ENCODE data around the gene PCDHGB5. TPM values are rescaled to one million over a fixed set of nuclear protein-coding genes. Genes with fewer than 3 reads are reported as not detected.
"Not testable (repeated sequence)": the region's sequence is repeated elsewhere in the genome, so short reads cannot be mapped to it uniquely, and the experiment has no call there.

The PCDHGB5 gene
- total RNA-seq, 1 experiment from 2014 or later: 3.6 TPM

DNA sequence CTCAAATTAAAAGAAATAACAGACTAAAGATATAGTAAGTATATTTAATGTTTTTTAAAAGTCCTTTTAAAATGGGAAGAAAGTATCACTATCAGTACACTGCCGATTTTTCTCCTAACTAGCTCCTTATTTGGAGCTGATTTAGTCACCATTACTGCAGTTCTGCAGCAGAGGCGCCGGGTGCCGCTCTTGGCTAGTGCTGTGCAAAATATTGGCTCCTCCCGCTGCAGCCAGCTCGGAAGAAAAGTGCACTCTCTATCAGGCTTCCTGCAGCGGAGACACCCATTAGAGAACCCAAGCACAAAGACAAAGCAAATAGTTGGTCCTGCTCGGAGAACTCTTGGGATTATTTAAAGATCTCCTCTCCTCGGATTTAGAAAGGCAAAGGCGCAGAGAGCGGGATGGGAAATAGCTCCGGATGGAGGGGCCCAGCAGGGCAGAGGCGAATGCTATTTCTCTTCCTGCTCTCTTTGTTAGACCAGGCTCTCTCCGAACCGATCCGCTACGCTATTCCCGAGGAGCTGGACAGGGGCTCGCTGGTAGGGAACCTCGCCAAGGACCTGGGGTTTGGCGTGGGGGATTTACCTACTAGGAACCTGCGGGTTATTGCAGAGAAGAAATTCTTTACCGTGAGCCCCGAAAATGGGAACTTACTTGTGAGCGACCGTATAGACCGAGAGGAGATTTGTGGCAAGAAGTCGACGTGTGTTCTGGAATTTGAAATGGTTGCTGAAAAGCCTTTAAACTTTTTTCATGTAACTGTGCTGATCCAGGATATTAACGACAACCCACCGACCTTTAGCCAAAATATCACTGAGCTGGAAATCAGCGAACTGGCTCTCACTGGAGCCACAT, 27.5 kb upstream of the PCDHGB5 start, which contains the start of gene PCDHGB3:
TSS of gene PCDHGB3 (plus strand) at position 249 of the 855 bp plus-strand sequence. CDS start at position 402, 153 bp downstream.
- H3K4me1 ChIP-seq (replicated peaks): no peaks in the 10 kb centered on the region
- no peaks in the 10 kb centered on the region for H3K36me3 ChIP-seq
- H3K27me3 ChIP-seq (replicated peaks): no peaks in the 10 kb centered on the region
- H3K4me3 ChIP-seq: no peak within 1 kb of the TSS
- no peak within 1 kb of the TSS for H3K27ac ChIP-seq
- peaks cover 47% of the 10 kb centered on the region for H3K9me3 ChIP-seq (replicated peaks)
- no peak for DNase-seq (ENCODE audit: low read depth in 1 of 2, low spot score in 2 of 2)

DNA sequence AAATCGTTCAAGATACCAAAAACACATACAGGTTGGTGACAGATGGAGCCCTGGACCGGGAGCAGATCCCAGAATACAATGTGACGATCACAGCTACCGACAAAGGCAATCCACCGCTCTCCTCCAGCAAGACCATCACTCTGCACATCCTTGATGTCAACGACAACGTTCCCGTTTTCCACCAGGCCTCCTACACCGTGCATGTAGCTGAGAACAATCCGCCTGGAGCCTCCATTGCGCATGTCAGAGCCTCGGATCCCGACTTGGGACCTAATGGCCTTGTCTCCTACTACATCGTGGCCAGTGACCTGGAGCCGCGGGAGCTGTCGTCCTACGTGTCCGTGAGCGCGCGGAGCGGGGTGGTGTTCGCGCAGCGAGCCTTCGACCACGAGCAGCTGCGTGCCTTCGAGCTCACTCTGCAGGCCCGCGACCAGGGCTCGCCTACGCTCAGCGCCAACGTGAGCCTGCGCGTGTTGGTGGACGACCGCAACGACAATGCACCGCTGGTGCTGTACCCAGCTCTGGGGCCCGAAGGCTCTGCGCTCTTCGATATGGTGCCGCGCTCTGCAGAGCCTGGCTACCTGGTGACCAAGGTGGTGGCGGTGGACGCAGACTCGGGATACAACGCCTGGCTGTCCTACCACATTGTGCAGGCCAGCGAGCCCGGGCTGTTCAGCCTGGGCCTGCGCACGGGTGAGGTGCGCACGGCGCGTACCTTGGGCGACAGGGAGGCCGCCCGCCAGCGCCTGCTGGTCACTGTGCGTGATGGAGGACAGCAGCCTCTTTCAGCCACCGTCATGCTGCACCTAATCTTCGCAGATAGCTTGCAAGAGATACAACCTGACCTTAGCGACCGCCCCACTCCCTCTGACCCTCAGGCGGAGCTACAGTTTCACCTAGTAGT, 25.9 kb upstream of the PCDHGB5 start:
- Histone ChIP-seq H3K4me1 (replicated peaks) (no peaks in the 10 kb centered on the region), H3K27ac (no peak overlapping the region), H3K4me3 (no peak overlapping the region), H3K9me3 (replicated peaks) (peaks cover 39% of the 10 kb centered on the region), H3K27me3 (replicated peaks) (no peaks in the 10 kb centered on the region), H3K36me3 (no peaks in the 10 kb centered on the region)
- DNase-seq (ENCODE audit: low read depth in 1 of 2, low spot score in 2 of 2): no peak

DNA sequence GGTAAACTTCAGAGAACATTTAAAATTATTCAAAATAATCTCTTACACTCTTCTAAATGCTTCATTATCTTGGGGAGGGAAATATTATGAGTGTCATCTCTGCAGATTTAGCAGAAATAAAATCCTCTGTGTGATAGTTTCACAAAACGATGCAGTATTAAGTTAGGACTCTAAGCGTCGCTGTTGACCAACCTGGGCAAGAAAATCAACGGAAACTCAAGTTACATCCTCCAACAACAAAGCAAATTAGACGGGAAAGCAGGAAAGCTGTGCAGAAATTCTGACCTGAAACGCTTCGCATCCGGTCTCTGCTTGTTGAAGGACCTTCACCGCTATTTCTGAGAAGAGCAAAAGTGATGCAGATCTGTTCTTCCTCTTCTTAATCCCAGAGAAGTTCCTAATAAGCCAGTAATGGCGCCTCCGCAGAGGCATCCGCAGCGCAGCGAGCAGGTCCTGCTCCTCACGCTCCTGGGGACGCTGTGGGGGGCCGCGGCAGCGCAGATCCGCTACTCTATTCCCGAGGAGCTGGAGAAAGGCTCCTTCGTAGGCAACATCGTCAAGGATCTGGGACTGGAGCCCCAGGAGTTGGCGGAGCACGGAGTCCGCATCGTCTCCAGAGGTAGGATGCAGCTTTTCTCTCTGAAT, 24.0 kb upstream of the PCDHGB5 start, which contains the start of gene PCDHGA6:
TSS of gene PCDHGA6 (plus strand) at position 219 of the 645 bp plus-strand sequence. CDS start at position 412, 193 bp downstream.
- Histone ChIP-seq H3K4me3 (no peak within 1 kb of the TSS), H3K4me1 (replicated peaks) (no peaks in the 10 kb centered on the region), H3K36me3 (no peaks in the 10 kb centered on the region), H3K27ac (no peak within 1 kb of the TSS), H3K27me3 (replicated peaks) (no peaks in the 10 kb centered on the region), H3K9me3 (replicated peaks) (peaks cover 39% of the 10 kb centered on the region)
- no peak for DNase-seq (ENCODE audit: low read depth in 1 of 2, low spot score in 2 of 2)

DNA sequence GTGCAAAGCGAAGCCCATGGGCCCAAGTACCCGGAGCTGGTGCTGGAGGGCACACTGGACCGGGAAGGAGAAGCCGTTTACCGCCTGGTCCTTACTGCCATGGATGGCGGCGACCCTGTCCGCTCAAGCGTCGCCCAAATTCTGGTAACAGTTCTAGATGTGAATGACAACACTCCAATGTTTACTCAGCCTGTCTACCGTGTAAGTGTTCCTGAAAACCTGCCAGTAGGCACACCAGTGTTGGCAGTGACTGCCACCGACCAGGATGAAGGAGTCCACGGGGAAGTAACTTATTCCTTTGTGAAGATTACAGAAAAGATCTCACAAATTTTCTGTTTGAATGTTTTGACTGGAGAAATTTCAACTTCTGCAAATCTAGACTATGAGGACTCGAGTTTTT, 23.1 kb upstream of the PCDHGB5 start:
- DNase-seq (ENCODE audit: low read depth in 1 of 2, low spot score in 2 of 2): no peak
- Histone ChIP-seq H3K4me1 (replicated peaks) (no peaks in the 10 kb centered on the region), H3K27ac (no peak overlapping the region), H3K27me3 (replicated peaks) (no peaks in the 10 kb centered on the region), H3K4me3 (no peak overlapping the region), H3K36me3 (no peaks in the 10 kb centered on the region), H3K9me3 (replicated peaks) (peaks cover 39% of the 10 kb centered on the region)

DNA sequence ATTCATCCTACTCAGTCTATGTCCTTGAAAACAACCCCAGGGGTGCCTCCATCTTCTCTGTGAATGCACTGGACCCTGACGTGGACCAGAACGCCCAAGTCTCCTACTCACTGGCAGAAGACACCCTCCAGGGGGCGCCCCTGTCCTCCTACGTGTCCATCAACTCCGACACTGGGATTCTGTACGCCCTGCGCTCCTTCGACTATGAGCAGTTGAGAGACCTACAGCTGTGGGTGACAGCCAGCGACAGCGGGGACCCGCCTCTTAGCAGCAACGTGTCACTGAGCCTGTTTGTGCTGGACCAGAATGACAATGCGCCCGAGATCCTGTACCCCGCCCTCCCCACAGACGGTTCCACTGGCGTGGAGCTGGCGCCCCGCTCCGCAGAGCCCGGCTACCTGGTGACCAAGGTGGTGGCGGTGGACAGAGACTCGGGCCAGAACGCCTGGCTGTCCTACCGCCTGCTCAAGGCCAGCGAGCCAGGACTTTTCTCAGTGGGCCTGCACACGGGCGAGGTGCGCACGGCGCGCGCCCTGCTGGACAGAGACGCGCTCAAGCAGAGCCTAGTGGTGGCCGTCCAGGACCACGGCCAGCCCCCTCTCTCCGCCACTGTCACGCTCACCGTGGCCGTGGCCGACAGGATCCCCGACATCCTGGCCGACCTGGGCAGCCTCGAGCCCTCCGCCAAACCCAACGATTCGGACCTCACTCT, 22.1 kb upstream of the PCDHGB5 start:
- not testable (repeated sequence) for H3K27ac ChIP-seq; H3K36me3 ChIP-seq; H3K4me3 ChIP-seq; H3K4me1 ChIP-seq (replicated peaks); H3K27me3 ChIP-seq (replicated peaks)
- peak in 1 of 2 experiments; percentile 44 for DNase-seq (ENCODE audit: low read depth in 1 of 2, low spot score in 2 of 2)
- peaks cover 36% of the 10 kb centered on the region for H3K9me3 ChIP-seq (replicated peaks)

DNA sequence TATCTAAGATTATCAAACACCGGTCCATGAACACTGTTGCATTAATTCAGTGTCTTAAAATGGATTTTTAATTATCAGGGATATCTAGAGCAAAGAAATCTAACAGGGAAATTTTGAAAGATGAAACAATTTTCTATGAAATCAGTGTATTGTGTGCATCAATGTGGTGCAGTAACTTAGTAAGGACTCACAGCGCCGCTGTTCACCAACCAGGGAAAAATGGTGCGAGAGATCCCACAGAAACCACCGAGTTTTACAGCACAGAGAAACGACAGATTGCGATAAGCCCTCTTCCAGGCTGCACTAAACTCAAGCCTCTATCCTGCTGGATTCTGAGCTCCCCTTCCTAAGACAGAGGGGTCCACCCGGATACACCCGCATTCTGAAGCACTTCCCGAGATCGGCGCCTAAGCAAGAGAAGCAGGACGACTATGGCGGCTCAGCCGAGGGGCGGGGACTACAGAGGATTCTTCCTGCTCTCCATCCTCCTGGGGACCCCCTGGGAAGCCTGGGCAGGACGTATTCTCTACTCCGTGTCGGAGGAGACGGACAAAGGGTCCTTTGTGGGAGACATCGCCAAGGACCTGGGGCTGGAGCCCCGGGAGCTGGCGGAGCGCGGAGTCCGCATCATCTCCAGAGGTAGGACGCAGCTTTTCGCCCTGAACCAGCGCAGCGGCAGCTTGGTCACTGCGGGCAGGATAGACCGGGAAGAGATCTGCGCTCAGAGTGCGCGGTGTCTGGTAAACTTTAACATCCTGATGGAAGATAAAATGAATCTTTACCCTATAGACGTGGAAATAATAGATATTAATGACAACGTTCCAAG, 15.1 kb upstream of the PCDHGB5 start, which contains the start of gene PCDHGA7:
TSS of gene PCDHGA7 (plus strand) at position 274 of the 826 bp plus-strand sequence. CDS start at position 432, 158 bp downstream.
- no peaks in the 10 kb centered on the region for H3K36me3 ChIP-seq
- H3K4me3 ChIP-seq: peak within 1 kb of the TSS; percentile 9; the same call in 1 of the 2 replicates
- H3K27ac ChIP-seq: no peak within 1 kb of the TSS
- no peak for DNase-seq (ENCODE audit: low read depth in 1 of 2, low spot score in 2 of 2)
- H3K4me1 ChIP-seq (replicated peaks): no peaks in the 10 kb centered on the region
- no peaks in the 10 kb centered on the region for H3K27me3 ChIP-seq (replicated peaks)
- H3K9me3 ChIP-seq (replicated peaks): peaks cover 29% of the 10 kb centered on the region

DNA sequence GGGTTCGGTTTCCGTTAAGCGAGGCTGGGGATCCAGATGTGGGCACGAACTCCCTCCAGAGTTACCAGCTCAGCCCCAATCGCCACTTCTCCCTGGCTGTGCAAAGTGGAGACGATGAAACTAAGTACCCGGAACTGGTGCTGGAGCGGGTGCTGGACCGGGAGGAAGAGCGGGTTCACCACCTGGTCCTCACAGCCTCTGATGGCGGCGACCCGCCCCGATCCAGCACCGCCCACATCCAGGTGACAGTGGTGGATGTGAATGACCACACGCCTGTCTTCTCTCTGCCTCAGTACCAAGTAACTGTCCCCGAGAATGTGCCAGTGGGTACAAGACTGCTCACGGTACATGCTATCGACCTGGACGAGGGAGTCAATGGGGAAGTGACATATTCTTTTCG, 14.4 kb upstream of the PCDHGB5 start:
- Histone ChIP-seq H3K27ac (no peak overlapping the region), H3K4me1 (replicated peaks) (no peaks in the 10 kb centered on the region), H3K27me3 (replicated peaks) (no peaks in the 10 kb centered on the region), H3K9me3 (replicated peaks) (peaks cover 31% of the 10 kb centered on the region), H3K36me3 (no peaks in the 10 kb centered on the region), H3K4me3 (no peak overlapping the region)
- no peak for DNase-seq (ENCODE audit: low read depth in 1 of 2, low spot score in 2 of 2)

DNA sequence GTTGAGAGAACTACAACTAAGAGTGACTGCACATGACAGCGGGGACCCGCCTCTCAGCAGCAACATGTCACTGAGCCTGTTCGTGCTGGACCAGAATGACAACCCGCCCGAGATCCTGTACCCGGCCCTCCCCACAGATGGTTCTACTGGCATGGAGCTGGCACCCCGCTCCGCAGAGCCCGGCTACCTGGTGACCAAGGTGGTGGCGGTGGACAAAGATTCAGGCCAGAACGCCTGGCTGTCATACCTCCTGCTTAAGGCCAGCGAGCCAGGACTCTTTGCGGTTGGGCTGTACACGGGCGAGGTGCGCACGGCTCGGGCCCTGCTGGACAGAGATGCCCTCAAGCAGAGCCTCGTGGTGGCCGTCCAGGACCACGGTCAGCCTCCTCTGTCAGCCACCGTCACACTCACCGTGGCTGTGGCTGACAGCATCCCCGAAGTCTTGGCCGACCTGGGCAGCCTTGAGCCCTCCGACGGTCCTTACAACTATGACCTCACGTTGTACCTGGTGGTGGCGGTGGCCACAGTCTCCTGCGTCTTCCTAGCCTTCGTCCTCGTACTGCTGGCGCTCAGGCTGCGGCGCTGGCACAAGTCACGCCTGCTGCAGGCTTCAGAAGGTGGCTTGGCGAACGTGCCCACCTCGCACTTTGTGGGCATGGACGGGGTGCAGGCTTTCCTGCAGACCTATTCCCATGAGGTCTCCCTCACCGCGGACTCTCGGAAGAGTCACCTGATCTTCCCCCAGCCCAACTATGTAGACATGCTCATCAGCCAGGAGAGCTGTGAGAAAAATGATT, 13.1 kb upstream of the PCDHGB5 start:
- H3K4me1 ChIP-seq (replicated peaks): no peaks in the 10 kb centered on the region
- DNase-seq (ENCODE audit: low read depth in 1 of 2, low spot score in 2 of 2): no peak
- no peak overlapping the region for H3K27ac ChIP-seq
- no peaks in the 10 kb centered on the region for H3K36me3 ChIP-seq
- no peaks in the 10 kb centered on the region for H3K27me3 ChIP-seq (replicated peaks)
- H3K4me3 ChIP-seq: no peak overlapping the region
- H3K9me3 ChIP-seq (replicated peaks): peaks cover 39% of the 10 kb centered on the region

DNA sequence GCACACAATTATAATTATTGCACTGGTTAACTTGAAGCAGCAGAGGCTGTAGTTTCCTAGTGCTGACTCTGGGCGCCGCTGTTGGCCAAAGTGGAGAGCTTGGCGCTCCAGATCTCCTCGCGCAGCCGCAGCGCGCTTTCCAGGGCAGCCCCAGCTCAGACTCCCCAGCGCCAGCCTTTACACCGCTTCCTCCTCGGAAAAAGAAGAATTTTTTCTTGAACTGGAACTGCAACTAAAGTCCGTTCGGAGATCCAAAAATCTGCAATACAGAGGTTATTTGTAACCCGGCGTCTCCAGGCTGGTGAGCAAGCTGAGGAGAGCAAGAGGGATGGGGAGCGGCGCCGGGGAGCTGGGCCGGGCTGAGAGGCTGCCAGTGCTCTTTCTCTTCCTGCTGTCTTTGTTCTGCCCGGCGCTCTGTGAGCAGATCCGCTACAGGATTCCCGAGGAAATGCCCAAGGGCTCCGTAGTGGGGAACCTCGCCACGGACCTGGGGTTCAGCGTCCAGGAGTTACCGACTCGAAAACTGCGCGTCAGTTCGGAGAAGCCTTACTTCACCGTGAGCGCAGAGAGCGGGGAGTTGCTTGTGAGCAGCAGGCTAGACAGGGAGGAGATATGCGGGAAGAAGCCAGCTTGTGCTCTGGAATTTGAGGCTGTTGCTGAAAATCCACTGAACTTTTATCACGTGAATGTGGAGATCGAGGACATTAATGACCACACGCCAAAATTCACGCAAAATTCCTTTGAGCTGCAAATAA, 10.0 kb upstream of the PCDHGB5 start, which contains the start of gene PCDHGB4:
TSS of gene PCDHGB4 (plus strand) at position 142 of the 755 bp plus-strand sequence. CDS start at position 329, 187 bp downstream.
- not testable (repeated sequence) for DNase-seq (ENCODE audit: low read depth in 1 of 2, low spot score in 2 of 2); H3K36me3 ChIP-seq; H3K4me3 ChIP-seq; H3K27ac ChIP-seq; H3K4me1 ChIP-seq (replicated peaks); H3K27me3 ChIP-seq (replicated peaks)
- H3K9me3 ChIP-seq (replicated peaks): peaks cover 43% of the 10 kb centered on the region

DNA sequence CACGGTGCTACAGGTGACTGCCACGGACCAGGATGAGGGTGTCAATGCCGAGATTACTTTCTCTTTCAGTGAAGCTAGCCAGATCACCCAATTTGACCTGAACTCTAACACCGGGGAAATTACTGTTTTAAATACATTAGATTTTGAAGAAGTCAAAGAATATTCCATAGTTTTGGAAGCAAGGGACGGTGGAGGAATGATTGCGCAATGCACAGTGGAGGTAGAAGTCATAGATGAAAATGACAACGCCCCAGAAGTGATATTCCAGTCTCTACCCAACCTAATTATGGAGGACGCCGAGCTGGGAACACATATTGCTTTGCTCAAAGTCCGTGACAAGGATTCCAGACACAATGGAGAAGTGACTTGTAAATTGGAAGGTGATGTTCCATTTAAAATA, 9.1 kb upstream of the PCDHGB5 start:
- H3K9me3 ChIP-seq (replicated peaks): peaks cover 36% of the 10 kb centered on the region
- H3K36me3 ChIP-seq: no peaks in the 10 kb centered on the region
- H3K4me3 ChIP-seq: no peak overlapping the region

More for the DNA sequence above, 9.1 kb upstream of the PCDHGB5 start:
- Histone ChIP-seq H3K27me3 (replicated peaks) (no peaks in the 10 kb centered on the region), H3K27ac (no peak overlapping the region), H3K4me1 (replicated peaks) (no peaks in the 10 kb centered on the region)
- DNase-seq (ENCODE audit: low read depth in 1 of 2, low spot score in 2 of 2): no peak
